Kidney epithelial cell (primary cell): ENCODE data around the gene FAM171A1. TPM values are rescaled to one million over a fixed set of nuclear protein-coding genes. Genes with fewer than 3 reads are reported as not detected.
"Not testable (repeated sequence)": the region's sequence is repeated elsewhere in the genome, so short reads cannot be mapped to it uniquely, and the experiment has no call there.

Source experiments
- DNase-seq: peaks from one replicate; pipeline ENCODE4 v3.0.0-alpha.2; 2010; ENCODE audit warnings: low read depth
- H3K27me3 ChIP-seq: 2 replicates; pipeline ENCODE4 v1.6.0; 2011; ENCODE audit warnings: low read length; ENCODE audit not compliant: control insufficient read depth, insufficient read depth
- H3K36me3 ChIP-seq: 2 replicates; pipeline ENCODE4 v1.5.1; 2011; ENCODE audit warnings: low read length; ENCODE audit not compliant: control insufficient read depth, insufficient read depth
- H3K4me3 ChIP-seq: 2 replicates; pipeline ENCODE4 v1.5.1; 2011; ENCODE audit warnings: low read depth, mild to moderate bottlenecking, control low read depth, low read length
- total RNA-seq: library from RNA; depleted of rRNA; stranded (reverse); fragments of >200 nt; gene quantifications from 2 replicates; pipeline ENCODE4 v1.2.3, GENCODE V29; 2015
- TF ChIP-seq, protein P1 (sequence below): IDR thresholded peaks from 2 replicates; pipeline ENCODE4 v1.5.1; 2011; ENCODE audit warnings: mild to moderate bottlenecking, moderate library complexity, low read length, control low read depth, inconsistent platforms; ENCODE audit not compliant: insufficient read depth, poor library complexity, severe bottlenecking

The FAM171A1 gene
- total RNA-seq, 1 donor from 2014 or later = 34.0 TPM

DNA sequence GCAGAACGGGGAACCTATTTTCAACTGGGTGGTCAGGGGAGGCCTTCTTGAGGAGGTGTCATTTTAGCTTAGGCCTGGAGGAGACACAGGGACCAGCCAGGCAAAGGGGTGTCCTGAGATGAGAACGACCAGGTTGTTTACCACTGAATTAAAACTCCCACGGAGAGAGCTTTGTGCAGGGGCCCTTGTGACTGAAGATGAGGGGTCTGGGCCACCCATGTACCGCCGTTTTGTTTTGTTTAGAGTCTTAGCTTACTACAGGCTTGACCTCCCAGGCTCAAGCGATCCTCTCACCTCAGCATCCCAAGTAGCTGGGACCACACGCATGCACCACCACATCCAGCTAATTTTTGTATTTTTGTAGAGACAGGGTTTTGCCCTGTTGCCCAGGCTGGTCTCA, 80.4 kb downstream of the FAM171A1 start:
- no peaks in the 10 kb centered on the region for H3K36me3 ChIP-seq
- TF ChIP-seq, protein P1, sequence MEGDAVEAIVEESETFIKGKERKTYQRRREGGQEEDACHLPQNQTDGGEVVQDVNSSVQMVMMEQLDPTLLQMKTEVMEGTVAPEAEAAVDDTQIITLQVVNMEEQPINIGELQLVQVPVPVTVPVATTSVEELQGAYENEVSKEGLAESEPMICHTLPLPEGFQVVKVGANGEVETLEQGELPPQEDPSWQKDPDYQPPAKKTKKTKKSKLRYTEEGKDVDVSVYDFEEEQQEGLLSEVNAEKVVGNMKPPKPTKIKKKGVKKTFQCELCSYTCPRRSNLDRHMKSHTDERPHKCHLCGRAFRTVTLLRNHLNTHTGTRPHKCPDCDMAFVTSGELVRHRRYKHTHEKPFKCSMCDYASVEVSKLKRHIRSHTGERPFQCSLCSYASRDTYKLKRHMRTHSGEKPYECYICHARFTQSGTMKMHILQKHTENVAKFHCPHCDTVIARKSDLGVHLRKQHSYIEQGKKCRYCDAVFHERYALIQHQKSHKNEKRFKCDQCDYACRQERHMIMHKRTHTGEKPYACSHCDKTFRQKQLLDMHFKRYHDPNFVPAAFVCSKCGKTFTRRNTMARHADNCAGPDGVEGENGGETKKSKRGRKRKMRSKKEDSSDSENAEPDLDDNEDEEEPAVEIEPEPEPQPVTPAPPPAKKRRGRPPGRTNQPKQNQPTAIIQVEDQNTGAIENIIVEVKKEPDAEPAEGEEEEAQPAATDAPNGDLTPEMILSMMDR = no peak
- no peak overlapping the region for H3K4me3 ChIP-seq
- DNase-seq = no peak
- H3K27me3 ChIP-seq = no peaks in the 10 kb centered on the region

DNA sequence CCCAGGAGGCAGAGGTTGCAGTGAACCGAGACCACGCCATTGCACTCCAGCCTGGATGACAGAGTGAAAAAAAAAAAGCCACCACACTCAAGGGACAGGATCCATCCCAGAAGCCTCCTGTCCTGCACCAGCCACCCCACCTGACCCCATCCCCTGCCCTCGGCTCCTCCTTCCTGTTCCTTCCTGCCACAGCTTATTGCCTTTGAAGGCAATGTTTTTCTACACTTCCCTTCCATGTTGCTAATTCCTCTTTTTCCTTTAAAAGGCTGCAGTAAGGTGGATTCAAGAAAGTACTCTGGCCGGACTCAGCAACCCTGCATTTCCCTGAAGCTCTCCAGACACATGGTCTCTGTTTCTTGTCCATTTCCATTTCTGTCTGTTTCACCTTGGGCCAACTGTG, 80.9 kb downstream of the FAM171A1 start:
- TF ChIP-seq, protein P1 = no peak
- Histone ChIP-seq H3K36me3 (no peaks in the 10 kb centered on the region), H3K27me3 (no peaks in the 10 kb centered on the region), H3K4me3 (no peak overlapping the region)
- DNase-seq = no peak

DNA sequence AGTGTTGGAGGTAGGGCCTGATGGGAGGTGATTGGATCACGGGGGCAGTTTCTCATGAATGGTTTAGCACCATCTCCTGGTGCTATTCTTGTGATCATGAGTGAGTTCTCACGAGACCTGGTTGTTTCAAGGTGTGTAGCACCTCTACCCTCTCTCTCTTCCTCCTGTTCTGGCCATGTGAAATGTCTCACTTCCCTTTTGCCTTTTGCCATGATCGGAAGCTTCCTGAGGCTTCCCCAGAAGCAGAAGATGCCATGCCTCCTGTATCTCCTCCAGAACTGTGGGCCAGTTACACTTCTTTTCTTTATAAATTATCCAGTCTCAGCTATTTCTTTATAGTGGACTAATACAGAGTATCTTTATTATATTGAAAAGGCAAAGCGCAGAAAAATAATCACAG, 90.1 kb downstream of the FAM171A1 start:
- no peak for DNase-seq

DNA sequence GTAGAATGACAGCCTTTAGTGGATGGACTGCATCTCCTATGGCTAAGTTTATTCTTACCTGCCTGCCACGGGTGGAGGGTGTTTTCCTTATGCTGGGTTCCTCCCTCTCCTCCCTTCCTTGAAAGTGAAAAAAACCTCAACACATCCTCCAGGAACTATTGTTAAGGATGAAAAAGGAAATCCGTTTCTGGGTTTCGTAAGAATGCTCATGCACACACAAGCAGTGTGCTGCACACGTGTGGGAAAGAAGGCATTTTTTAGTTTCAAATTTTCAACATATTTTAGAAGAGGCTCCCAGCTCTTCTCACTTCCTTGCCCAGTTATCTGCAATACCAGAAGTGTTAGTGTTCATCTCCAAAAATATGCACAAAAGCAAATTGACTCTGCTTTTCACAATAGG, 90.6 kb downstream of the FAM171A1 start:
- DNase-seq = no peak
- TF ChIP-seq, protein P1 = no peak
- Histone ChIP-seq H3K36me3 (no peaks in the 10 kb centered on the region), H3K4me3 (no peak overlapping the region), H3K27me3 (no peaks in the 10 kb centered on the region)

More for the DNA sequence above, 90.1 kb downstream of the FAM171A1 start:
- Histone ChIP-seq H3K4me3 (no peak overlapping the region), H3K27me3 (no peaks in the 10 kb centered on the region), H3K36me3 (no peaks in the 10 kb centered on the region)
- TF ChIP-seq, protein P1 = no peak

DNA sequence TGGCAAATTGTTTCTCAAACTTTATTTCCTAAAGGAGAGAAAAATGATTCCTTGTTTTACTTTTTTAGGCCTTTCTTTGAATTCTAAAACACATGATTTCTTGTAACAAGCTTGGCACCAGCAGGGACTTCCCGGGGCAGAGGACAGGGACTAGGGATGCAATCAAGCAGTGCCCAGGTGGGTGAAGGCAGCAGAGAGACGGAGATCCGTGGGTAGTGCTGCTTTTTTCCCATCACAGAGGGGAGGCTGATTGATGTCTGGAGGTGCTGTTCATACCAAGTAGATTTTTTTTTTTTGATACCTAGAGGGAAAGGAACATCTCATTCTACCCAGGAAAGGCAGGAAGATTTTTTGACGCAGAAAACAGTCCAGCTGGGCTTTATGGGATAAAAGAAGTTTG, 91.9 kb downstream of the FAM171A1 start:
- no peak overlapping the region for H3K4me3 ChIP-seq
- TF ChIP-seq, protein P1 = no peak
- no peaks in the 10 kb centered on the region for H3K36me3 ChIP-seq
- no peak for DNase-seq
- H3K27me3 ChIP-seq = no peaks in the 10 kb centered on the region

DNA sequence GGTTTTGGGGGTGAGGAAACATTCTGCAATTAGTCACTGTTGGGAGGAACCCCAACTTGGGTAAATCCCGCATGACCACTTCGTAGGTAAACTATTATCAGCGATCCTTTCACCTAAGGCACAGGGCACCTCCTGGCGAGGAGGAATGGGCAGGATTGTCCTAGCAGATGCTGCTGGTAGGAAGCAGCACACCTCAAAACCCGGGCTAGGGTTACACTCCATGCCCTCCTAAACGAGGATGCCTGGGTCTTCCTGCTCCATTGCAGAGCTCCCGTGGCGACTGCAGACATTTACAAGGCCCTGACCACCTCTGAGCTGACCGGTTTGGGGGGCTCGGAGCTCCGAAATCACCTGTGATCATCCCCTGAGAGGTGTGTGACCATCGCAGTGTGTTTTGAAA, 92.3 kb downstream of the FAM171A1 start:
- H3K36me3 ChIP-seq = no peaks in the 10 kb centered on the region
- no peak overlapping the region for H3K4me3 ChIP-seq
- H3K27me3 ChIP-seq = no peaks in the 10 kb centered on the region
- TF ChIP-seq, protein P1 = no peak
- no peak for DNase-seq

DNA sequence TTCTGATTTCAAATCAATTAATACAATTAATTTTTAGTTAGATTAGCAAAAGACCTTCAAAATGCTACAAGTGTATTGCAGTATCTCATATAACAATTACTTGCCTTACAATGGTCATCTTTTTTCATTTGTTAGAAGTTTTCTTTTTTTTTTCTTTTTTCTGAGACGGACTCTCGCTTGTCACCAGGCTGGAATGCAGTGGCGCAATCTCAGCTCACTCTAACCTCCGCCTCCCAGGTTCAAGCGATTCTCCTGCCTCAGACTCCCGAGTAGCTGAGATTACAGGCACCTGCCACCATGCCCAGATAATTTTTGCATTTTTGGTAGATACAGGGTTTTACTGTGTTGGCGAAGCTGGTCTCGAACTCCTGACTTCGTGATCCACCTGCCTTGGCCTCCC, 95.0 kb downstream of the FAM171A1 start:
- not testable (repeated sequence) for H3K27me3 ChIP-seq, H3K36me3 ChIP-seq, H3K4me3 ChIP-seq, DNase-seq

DNA sequence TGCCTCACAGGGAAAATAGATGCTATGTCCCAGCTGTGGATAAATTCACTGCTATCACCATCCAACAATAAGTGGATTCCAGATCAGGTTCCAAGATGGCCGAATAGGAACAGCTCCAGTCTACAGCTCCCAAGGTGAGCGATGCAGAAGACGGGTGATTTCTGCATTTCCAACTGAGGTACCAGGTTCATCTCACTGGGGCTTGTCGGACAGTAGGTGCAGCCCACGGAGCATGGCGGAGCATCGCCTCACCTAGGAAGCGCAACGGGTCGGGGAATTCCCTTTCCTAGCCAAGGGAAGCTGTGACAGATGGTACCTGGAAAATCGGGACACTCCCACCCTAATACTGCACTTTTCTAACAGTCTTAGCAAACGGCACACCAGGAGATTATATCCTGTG, 101.3 kb downstream of the FAM171A1 start:
- H3K27me3 ChIP-seq, H3K4me3 ChIP-seq, DNase-seq, H3K36me3 ChIP-seq: not testable (repeated sequence)
